KOPT-K1 (cell line): ENCODE results near the gene BRME1.
A peak's percentile ranks its signal among the peaks of the same experiment; 100 is the strongest.

Source experiments
- H3K27ac ChIP-seq: fragments of 200-600 bp; sonication (generic); 2 replicates; pipeline ENCODE4 v1.5.1; 2016; ENCODE audit warnings: antibody characterized with exemption, mild to moderate bottlenecking, low read depth, low read length; ENCODE audit not compliant: poor library complexity, severe bottlenecking
- H3K36me3 ChIP-seq: fragments of 200-600 bp; sonication (generic); 2 replicates; pipeline ENCODE4 v1.5.1; 2017; ENCODE audit warnings: antibody characterized with exemption, mild to moderate bottlenecking, low read length, moderate library complexity; ENCODE audit not compliant: insufficient read depth
- H3K9me3 ChIP-seq: fragments of 200-600 bp; sonication (generic); 2 replicates; pipeline ENCODE4 v1.5.1; 2017; ENCODE audit warnings: antibody characterized with exemption, low read length, mild to moderate bottlenecking; ENCODE audit not compliant: insufficient read depth, poor library complexity, severe bottlenecking

BRME1 gene

GRCh38 chr19:13841086-13841961 lies 64.6 kb downstream of the BRME1 start:
- no peak overlapping the region for H3K27ac ChIP-seq
- H3K36me3 ChIP-seq: no peaks in the 10 kb centered on the region
- H3K9me3 ChIP-seq: no peaks in the 10 kb centered on the region

GRCh38 chr19:13840305-13841085 lies 65.4 kb downstream of the BRME1 start:
- H3K36me3 ChIP-seq: no peaks in the 10 kb centered on the region
- no peaks in the 10 kb centered on the region for H3K9me3 ChIP-seq
- no peak overlapping the region for H3K27ac ChIP-seq

GRCh38 chr19:13839938-13840304 lies 66.0 kb downstream of the BRME1 start:
- no peaks in the 10 kb centered on the region for H3K36me3 ChIP-seq
- no peaks in the 10 kb centered on the region for H3K9me3 ChIP-seq
- H3K27ac ChIP-seq: no peak overlapping the region

- Histone ChIP-seq H3K27ac (no peak overlapping the region), H3K9me3 (no peaks in the 10 kb centered on the region), H3K36me3 (no peaks in the 10 kb centered on the region)
These were observed 66.6 kb downstream of the BRME1 start for GRCh38 chr19:13839130-13839937.

GRCh38 chr19:13838435-13839129 lies 67.3 kb downstream of the BRME1 start:
- Histone ChIP-seq H3K9me3 (no peaks in the 10 kb centered on the region), H3K27ac (no peak overlapping the region), H3K36me3 (no peaks in the 10 kb centered on the region)

- H3K36me3 ChIP-seq: no peaks in the 10 kb centered on the region
- peak overlapping the region; percentile 89 for H3K27ac ChIP-seq
- no peaks in the 10 kb centered on the region for H3K9me3 ChIP-seq
These were observed 69.9 kb downstream of the BRME1 start for GRCh38 chr19:13835791-13836723.

GRCh38 chr19:13834244-13835069 lies 71.5 kb downstream of the BRME1 start:
- peak overlapping the region; percentile 45 for H3K27ac ChIP-seq
- no peaks in the 10 kb centered on the region for H3K9me3 ChIP-seq
- H3K36me3 ChIP-seq: no peaks in the 10 kb centered on the region

- Histone ChIP-seq H3K9me3 (no peaks in the 10 kb centered on the region), H3K36me3 (no peaks in the 10 kb centered on the region), H3K27ac (peak overlapping the region; percentile 45)
These were observed 72.3 kb downstream of the BRME1 start for GRCh38 chr19:13833330-13834243.
